Measurements from ENCODE around the gene EVA1C.

DNA sequence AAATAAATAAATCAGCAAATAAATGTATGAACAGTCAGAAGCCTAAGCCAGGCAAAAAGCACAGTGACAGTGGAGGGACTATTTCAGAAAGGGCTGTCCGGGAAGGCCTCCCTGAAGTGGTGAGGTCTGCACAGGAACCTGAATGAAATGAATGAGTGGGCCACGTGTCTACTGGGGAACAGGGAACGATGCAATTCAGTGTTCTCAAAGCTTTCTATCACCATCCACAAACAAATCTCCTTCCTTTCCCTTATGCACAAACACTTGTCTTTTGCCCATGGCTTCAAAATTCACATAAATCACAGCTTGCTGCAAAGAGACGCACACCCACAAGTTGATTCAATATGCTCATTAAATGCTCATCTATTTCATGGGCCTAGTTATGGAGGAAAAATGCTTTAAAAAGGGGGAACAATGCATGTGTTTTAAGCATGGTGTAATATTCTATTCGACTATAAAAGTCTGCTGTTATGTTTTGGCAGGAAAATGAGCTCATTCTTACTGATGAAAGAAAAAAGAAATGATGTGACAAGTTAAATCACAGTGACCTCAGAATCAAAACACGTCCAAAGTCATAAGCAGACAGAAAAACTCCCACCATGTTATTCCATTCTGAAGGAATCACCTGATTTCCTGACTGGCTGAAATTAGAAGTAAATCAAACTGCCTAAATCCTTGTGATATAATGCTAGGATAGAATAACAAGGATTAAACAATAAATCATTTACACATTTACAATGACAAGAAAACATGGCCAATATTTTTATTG lies 41.3 kb upstream of the EVA1C start:
- no peak for TF ChIP-seq TAF1 (IDR thresholded peaks at IDR 0.05; ENCODE audit: low read depth, low read length)
- TF ChIP-seq POLR2A (IDR thresholded peaks at IDR 0.05; ENCODE audit: low read depth, low read length): no peak
- no peak for TF ChIP-seq POLR2AphosphoS5 (IDR thresholded peaks at IDR 0.05; ENCODE audit: low read depth, low read length)
- no peak for TF ChIP-seq POU2F2 (IDR thresholded peaks at IDR 0.05; ENCODE audit: low read depth, low read length)
- TF ChIP-seq SPI1 (IDR thresholded peaks at IDR 0.05; ENCODE audit: low read depth, low read length): no peak
